ENCODE data around the gene PGAM1. TPM values are rescaled to one million over a fixed set of nuclear protein-coding genes. Genes with fewer than 3 reads are reported as not detected.
"Not testable (repeated sequence)": the region's sequence is repeated elsewhere in the genome, so short reads cannot be mapped to it uniquely, and the experiment has no call there.

The PGAM1 gene
- total RNA-seq, 1 donor from 2014 or later: 263 TPM

- no peak for DNase-seq (ENCODE audit: low read depth in 2 of 2)
Observed at GRCh38 chr10:97456686-97457065, 30.7 kb downstream of the PGAM1 start.

GRCh38 chr10:97459111-97459510 is 33.1 kb downstream of the PGAM1 start:
- no peak for DNase-seq (ENCODE audit: low read depth in 2 of 2)

GRCh38 chr10:97459933-97460332 is 33.9 kb downstream of the PGAM1 start:
- no peak for DNase-seq (ENCODE audit: low read depth in 2 of 2)

GRCh38 chr10:97462309-97462708 is 36.3 kb downstream of the PGAM1 start:
- DNase-seq (ENCODE audit: low read depth in 2 of 2): no peak

GRCh38 chr10:97463363-97464132 is 37.6 kb downstream of the PGAM1 start:
- DNase-seq (ENCODE audit: low read depth in 2 of 2): peak; percentile 64 to 65

- no peak for DNase-seq (ENCODE audit: low read depth in 2 of 2)
Observed at GRCh38 chr10:97464226-97464625, 38.2 kb downstream of the PGAM1 start.

GRCh38 chr10:97465982-97466381 is 40.0 kb downstream of the PGAM1 start:
- no peak for DNase-seq (ENCODE audit: low read depth in 2 of 2)

- peak in 1 of 2 donors; percentile 24 for DNase-seq (ENCODE audit: low read depth in 2 of 2)
Observed at GRCh38 chr10:97466755-97467154, 40.8 kb downstream of the PGAM1 start.

GRCh38 chr10:97468162-97468561 is 42.2 kb downstream of the PGAM1 start:
- no peak for DNase-seq (ENCODE audit: low read depth in 2 of 2)

GRCh38 chr10:97468781-97469180 is 42.8 kb downstream of the PGAM1 start:
- not testable (repeated sequence) for DNase-seq (ENCODE audit: low read depth in 2 of 2)

- no peak for DNase-seq (ENCODE audit: low read depth in 2 of 2)
Observed at GRCh38 chr10:97474918-97475317, 48.9 kb downstream of the PGAM1 start.

GRCh38 chr10:97475936-97476594 is 50.1 kb downstream of the PGAM1 start:
- DNase-seq (ENCODE audit: low read depth in 2 of 2): no peak

GRCh38 chr10:97479410-97479809 is 53.4 kb downstream of the PGAM1 start:
- DNase-seq (ENCODE audit: low read depth in 2 of 2): not testable (repeated sequence)

GRCh38 chr10:97479939-97480338 is 53.9 kb downstream of the PGAM1 start:
- no peak for DNase-seq (ENCODE audit: low read depth in 2 of 2)

GRCh38 chr10:97481071-97481470 is 55.1 kb downstream of the PGAM1 start:
- DNase-seq (ENCODE audit: low read depth in 2 of 2): no peak

GRCh38 chr10:97482381-97482780 is 56.4 kb downstream of the PGAM1 start:
- no peak for DNase-seq (ENCODE audit: low read depth in 2 of 2)

Other genes starting within 250 kb of the PGAM1 start
- gene SLIT1, start 240.2 kb upstream of the PGAM1 start, total RNA-seq: under 0.01 TPM in 1 of 2 replicates, not detected in the other
- 10.5 and 11.7 TPM in 2 replicates for gene ARHGAP19, start 133.6 kb upstream of the PGAM1 start, total RNA-seq
- gene FRAT1, start 106.9 kb upstream of the PGAM1 start, total RNA-seq: 3.9 and 4.6 TPM in 2 replicates
- 10.1 and 11.8 TPM in 2 replicates for gene FRAT2, start 91.5 kb upstream of the PGAM1 start, total RNA-seq
- gene RRP12, start 24.9 kb upstream of the PGAM1 start, total RNA-seq: 10.2 and 10.4 TPM in 2 replicates
- 23.1 and 23.9 TPM in 2 replicates for gene EXOSC1, start 19.8 kb downstream of the PGAM1 start, total RNA-seq
- gene ZDHHC16, start 20.0 kb downstream of the PGAM1 start, total RNA-seq: 28.0 and 32.0 TPM in 2 replicates
- gene MMS19, start 72.2 kb downstream of the PGAM1 start, total RNA-seq: 55.3 and 56.8 TPM in 2 replicates
- gene UBTD1, start 72.7 kb downstream of the PGAM1 start, total RNA-seq: 45.1 and 62.6 TPM in 2 replicates
- 0.13 and 0.26 TPM in 2 replicates for gene ANKRD2, start 146.6 kb downstream of the PGAM1 start, total RNA-seq
- gene HOGA1, start 158.2 kb downstream of the PGAM1 start, total RNA-seq: 0.38 and 0.77 TPM in 2 replicates
- not detected in 2 replicates for gene C10orf62, start 163.5 kb downstream of the PGAM1 start, total RNA-seq
- 1.8 and 3.0 TPM in 2 replicates for gene MORN4, start 207.3 kb downstream of the PGAM1 start, total RNA-seq
- 10.5 and 15.2 TPM in 2 replicates for gene PI4K2A, start 214.5 kb downstream of the PGAM1 start, total RNA-seq